ENCODE measurements around the gene TMEM200A. TPM values are rescaled to one million over a fixed set of nuclear protein-coding genes. Genes with fewer than 3 reads are reported as not detected.

The TMEM200A gene
- polyA plus RNA-seq, 1 donor = 49.8 TPM

DNA sequence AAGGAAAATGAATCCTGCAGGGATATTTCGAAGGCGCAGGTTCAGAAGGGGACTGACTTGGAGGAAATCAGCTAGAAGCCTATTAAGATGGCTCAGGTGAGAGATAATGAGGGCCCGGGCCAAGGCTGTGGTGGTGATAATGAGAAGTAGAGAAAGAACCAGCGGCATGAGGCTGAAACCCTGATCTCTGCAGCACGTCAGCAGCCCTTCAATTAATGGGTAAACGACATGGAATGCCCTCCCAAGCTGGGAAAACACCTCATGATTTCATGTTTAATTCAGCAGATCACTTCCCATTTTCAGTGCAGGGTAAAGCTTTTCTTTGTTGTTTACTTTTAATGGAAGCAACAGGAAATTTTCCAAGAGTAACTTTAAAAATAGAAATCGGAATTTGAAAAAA is 104.9 kb downstream of the TMEM200A start:
- H3K36me3 ChIP-seq (ENCODE audit: control insufficient read depth, insufficient read depth, low read length) = no peaks in the 10 kb centered on the region
- WGBS (ENCODE audit: insufficient coverage, low lambda C conversion rate) = 89% methylated on average over 1 of the region's 7 CpGs
- H3K9me3 ChIP-seq (ENCODE audit: control insufficient read depth, low read depth, low read length) = no peaks in the 10 kb centered on the region
- H3K4me3 ChIP-seq (ENCODE audit: low read length) = no peak overlapping the region
- no peak overlapping the region for H3K27ac ChIP-seq (ENCODE audit: low read length)
- no peak for DNase-seq
- H3K27me3 ChIP-seq (ENCODE audit: control insufficient read depth, insufficient read depth, low read length) = no peaks in the 10 kb centered on the region
- H3K4me1 ChIP-seq (ENCODE audit: control insufficient read depth, insufficient read depth, low read length) = no peaks in the 10 kb centered on the region

DNA sequence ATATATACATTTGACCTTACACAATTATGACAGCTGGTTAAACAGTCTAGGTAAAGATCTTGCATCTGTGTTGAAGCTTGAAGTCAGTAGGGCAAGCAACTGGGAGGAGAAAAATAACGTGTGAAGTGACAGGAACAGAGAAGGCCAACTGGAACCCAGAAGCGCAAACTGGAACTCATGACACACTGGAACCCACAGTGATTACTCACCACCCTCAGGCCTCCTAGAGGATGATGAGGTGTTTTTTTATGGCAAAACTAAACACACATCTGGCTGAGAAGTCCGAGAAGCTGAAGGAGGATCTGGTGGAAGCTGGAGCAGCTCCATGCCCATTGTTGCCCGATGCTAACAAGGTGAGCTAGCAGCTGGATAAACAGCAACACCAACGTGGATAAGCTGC is 108.1 kb downstream of the TMEM200A start:
- H3K4me1 ChIP-seq (ENCODE audit: control insufficient read depth, insufficient read depth, low read length) = no peaks in the 10 kb centered on the region
- no peaks in the 10 kb centered on the region for H3K9me3 ChIP-seq (ENCODE audit: control insufficient read depth, low read depth, low read length)
- no peaks in the 10 kb centered on the region for H3K27me3 ChIP-seq (ENCODE audit: control insufficient read depth, insufficient read depth, low read length)
- WGBS (ENCODE audit: insufficient coverage, low lambda C conversion rate) = no CpG with 5 or more reads among the region's 5 CpGs
- no peak overlapping the region for H3K27ac ChIP-seq (ENCODE audit: low read length)
- H3K4me3 ChIP-seq (ENCODE audit: low read length) = no peak overlapping the region
- no peaks in the 10 kb centered on the region for H3K36me3 ChIP-seq (ENCODE audit: control insufficient read depth, insufficient read depth, low read length)
- DNase-seq = no peak

DNA sequence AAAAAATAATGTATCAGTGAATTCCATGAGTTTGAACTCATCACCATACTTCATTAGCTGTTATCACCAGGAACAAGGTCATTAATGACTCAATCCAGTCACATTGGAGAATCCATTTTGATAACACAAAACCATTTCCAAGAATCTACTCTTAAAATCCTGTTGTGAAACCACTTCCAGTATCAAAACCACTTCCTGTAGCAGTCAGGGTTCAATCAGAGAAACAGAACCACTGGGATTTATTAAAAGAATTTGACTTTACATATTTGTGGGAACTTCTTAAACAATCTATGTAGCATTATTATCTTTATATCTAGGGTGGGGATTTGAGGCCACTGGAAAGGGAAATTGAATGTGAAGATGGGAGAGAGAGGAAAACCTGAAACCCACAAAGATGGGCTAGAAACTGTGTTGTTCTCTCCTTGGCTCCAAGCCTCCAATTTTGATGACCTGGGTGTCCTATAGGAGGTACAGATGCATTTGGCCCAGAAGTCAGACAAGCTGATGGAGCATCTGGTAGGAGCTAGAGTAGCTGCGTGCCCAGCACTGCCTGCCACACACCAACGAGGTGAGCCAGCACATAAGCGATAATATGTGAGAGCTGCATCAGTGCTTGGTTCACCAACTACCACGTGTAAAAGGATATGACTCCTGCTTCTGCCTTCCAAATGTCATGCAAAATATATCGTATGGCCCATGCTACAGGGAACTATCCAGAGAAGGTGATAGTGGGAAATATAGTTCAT is 117.0 kb downstream of the TMEM200A start:
- Histone ChIP-seq H3K27me3 (ENCODE audit: control insufficient read depth, insufficient read depth, low read length) (no peaks in the 10 kb centered on the region), H3K4me3 (ENCODE audit: low read length) (no peak overlapping the region), H3K9me3 (ENCODE audit: control insufficient read depth, low read depth, low read length) (peaks cover 3% of the 10 kb centered on the region), H3K27ac (ENCODE audit: low read length) (no peak overlapping the region), H3K36me3 (ENCODE audit: control insufficient read depth, insufficient read depth, low read length) (no peaks in the 10 kb centered on the region), H3K4me1 (ENCODE audit: control insufficient read depth, insufficient read depth, low read length) (no peaks in the 10 kb centered on the region)
- 80% methylated on average over 2 of the region's 5 CpGs for WGBS (ENCODE audit: insufficient coverage, low lambda C conversion rate)
- no peak for DNase-seq

DNA sequence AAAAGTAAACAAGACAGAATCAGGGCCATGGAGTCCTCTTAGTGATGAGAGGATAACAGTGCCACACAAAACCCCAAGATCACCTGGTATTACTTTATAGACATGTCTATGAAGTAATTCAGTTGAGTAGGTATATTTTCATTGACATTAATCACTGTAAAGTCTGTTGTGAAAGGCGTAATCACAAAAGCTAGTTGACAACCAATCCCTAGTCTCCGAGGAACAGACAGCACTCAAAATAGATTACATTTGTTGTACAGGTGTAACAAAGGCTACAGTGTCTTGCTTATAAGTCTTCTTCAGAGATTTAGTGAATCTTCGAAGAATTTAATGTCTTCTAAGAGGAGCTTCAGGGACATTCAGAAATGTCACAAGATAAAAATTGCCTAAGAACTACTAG is 120.1 kb downstream of the TMEM200A start:
- H3K36me3 ChIP-seq (ENCODE audit: control insufficient read depth, insufficient read depth, low read length) = no peaks in the 10 kb centered on the region
- no CpG with 5 or more reads among the region's 3 CpGs for WGBS (ENCODE audit: insufficient coverage, low lambda C conversion rate)
- H3K4me3 ChIP-seq (ENCODE audit: low read length) = no peak overlapping the region
- H3K27ac ChIP-seq (ENCODE audit: low read length) = no peak overlapping the region
- peaks cover 3% of the 10 kb centered on the region for H3K9me3 ChIP-seq (ENCODE audit: control insufficient read depth, low read depth, low read length)
- DNase-seq = no peak
- H3K27me3 ChIP-seq (ENCODE audit: control insufficient read depth, insufficient read depth, low read length) = no peaks in the 10 kb centered on the region
- H3K4me1 ChIP-seq (ENCODE audit: control insufficient read depth, insufficient read depth, low read length) = no peaks in the 10 kb centered on the region

DNA sequence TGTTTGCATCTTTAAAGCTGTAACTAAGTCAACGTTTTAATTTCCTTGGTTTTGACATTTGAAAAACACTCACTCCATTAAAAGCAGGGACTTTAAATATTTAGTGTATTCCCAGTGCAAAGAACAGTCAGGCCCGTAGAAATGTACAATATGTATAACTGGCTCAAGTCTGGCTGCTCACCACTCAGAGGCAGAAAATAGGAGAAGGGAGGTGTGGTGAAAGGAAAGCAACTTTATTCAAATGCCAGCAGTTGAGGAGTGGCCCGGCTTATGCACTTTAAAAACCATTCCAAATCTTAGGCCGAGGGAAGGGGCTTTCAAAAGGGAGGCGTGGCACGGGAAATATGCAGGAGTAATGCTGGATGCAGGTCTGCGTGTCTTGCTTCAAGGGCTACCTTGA is 120.6 kb downstream of the TMEM200A start:
- H3K27me3 ChIP-seq (ENCODE audit: control insufficient read depth, insufficient read depth, low read length) = no peaks in the 10 kb centered on the region
- peaks cover 3% of the 10 kb centered on the region for H3K9me3 ChIP-seq (ENCODE audit: control insufficient read depth, low read depth, low read length)
- WGBS (ENCODE audit: insufficient coverage, low lambda C conversion rate) = no CpG with 5 or more reads among the region's 7 CpGs
- H3K36me3 ChIP-seq (ENCODE audit: control insufficient read depth, insufficient read depth, low read length) = no peaks in the 10 kb centered on the region
- no peak overlapping the region for H3K27ac ChIP-seq (ENCODE audit: low read length)
- no peak overlapping the region for H3K4me3 ChIP-seq (ENCODE audit: low read length)
- H3K4me1 ChIP-seq (ENCODE audit: control insufficient read depth, insufficient read depth, low read length) = no peaks in the 10 kb centered on the region
- no peak for DNase-seq

DNA sequence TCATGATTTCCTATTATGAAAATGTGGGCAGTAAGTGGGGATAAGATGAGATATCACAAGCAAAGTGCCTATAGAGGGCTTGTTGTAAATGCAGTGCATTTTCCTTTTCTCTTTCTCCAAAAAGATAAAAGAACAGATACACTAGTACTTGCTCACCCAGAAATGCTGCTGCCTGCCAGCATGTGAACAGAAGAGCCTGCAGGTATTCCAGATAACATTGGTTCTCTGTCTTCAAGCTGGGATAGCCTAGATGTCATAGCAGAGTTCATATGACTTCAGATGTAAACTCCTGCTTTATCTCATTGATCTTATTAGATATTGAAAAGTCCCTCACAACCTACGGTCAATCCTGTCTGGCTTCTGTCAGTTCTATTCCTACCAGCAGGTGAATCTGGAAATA is 123.7 kb downstream of the TMEM200A start:
- DNase-seq = no peak
- Histone ChIP-seq H3K36me3 (ENCODE audit: control insufficient read depth, insufficient read depth, low read length) (no peaks in the 10 kb centered on the region), H3K27ac (ENCODE audit: low read length) (no peak overlapping the region), H3K4me1 (ENCODE audit: control insufficient read depth, insufficient read depth, low read length) (no peaks in the 10 kb centered on the region), H3K4me3 (ENCODE audit: low read length) (no peak overlapping the region), H3K27me3 (ENCODE audit: control insufficient read depth, insufficient read depth, low read length) (no peaks in the 10 kb centered on the region), H3K9me3 (ENCODE audit: control insufficient read depth, low read depth, low read length) (peaks cover 3% of the 10 kb centered on the region)
- WGBS (ENCODE audit: insufficient coverage, low lambda C conversion rate) = 100% methylated on average over 1 of the region's 1 CpG

Other genes with a start within 250 kb of the TMEM200A start
- 3.6 TPM for gene SAMD3, start 143.1 kb upstream of the TMEM200A start, polyA plus RNA-seq